Measurements from ENCODE around the gene HSP90AB1.
A peak's percentile ranks its signal among the peaks of the same experiment; 100 is the strongest.
"Not testable (repeated sequence)": the region's sequence is repeated elsewhere in the genome, so short reads cannot be mapped to it uniquely, and the experiment has no call there.

The HSP90AB1 gene

GRCh38 chr6:44222486-44223318 lies 24.2 kb upstream of the HSP90AB1 start:
- DNase-seq: peak; percentile 61

DNA sequence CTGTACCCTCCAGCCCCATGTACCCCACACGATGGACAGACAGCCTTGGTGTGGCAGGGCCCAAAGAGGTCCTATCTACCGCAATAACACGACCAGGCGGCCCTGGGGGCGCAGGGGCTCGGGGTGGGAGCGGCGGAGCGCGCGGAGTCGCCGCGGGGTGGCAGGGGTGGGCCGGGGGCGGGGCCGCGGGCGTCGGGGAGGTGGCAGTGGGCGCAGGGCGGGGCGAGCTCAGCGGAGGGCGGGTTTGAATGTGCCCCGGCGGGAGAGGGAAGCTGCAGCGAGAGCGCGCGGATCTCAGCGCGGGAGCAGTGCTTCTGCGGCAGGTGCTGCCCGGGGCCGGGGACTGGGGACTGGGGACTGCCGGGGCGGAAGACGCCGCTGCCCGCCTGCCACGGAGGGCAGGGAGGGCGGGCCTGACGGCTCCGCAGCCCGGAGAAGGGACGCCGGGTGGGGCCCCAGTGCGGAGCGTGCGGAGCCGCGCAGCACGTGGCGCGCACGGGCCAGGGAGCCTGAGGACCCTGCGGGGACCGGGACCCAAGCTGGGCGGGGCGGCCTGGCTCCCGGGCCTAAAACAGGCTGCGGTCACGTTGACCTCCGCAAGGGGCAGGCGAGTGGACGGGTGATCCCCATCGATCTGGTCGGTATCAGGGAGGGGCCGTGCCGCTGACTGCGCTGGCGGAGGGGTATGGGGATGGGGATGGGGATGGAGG lies 23.4 kb upstream of the HSP90AB1 start, which contains the start of gene SLC29A1:
Gene SLC29A1 (plus strand): TSS at position 277 of the 710 bp plus-strand sequence. CDS start 3,719 bp downstream, outside the sequence.
- peak; percentile 81 for DNase-seq

- peak; percentile 62 for DNase-seq
Observed at GRCh38 chr6:44224029-44224964, 22.6 kb upstream of the HSP90AB1 start.

GRCh38 chr6:44224965-44225305 lies 22.0 kb upstream of the HSP90AB1 start:
- no peak for DNase-seq

DNA sequence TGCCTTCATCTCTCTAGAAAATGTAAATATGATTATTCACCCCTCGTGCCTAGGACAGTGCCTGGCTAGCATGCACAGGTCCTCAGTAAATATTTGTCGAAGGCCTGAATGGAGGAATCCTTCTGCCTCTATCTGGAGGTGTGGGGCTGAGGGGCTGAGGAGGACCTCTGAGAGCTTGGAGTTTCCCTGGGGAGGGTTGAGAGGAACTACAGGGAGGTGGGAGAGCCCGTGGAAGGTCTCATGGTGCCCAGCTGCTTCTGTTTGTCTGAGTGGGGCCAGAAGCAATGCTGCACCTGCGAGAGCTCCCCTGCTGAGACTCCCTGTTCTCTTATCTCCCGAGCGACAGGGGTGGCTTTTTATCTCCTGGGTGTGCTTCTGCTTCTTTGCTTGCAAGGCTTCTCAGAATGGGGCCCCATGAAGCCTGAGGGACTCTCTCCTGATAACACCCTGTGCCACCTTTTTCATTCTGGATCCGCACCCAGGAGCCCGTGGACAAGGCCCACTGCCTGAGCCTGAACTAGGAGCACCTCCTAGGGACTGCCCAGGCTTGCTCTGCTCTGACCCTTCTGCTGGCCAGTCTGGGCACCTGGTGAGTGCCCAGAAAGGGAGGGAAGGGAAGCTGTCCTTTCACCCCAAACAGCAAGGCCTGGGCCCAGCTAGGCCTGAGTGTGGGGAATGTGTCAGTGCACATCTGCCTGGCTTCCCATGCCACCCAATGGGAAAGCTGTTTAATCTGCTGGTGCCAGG lies 21.1 kb upstream of the HSP90AB1 start:
- DNase-seq: peak; percentile 47

- DNase-seq: peak; percentile 21
Observed at GRCh38 chr6:44226368-44227147, 20.3 kb upstream of the HSP90AB1 start.

DNA sequence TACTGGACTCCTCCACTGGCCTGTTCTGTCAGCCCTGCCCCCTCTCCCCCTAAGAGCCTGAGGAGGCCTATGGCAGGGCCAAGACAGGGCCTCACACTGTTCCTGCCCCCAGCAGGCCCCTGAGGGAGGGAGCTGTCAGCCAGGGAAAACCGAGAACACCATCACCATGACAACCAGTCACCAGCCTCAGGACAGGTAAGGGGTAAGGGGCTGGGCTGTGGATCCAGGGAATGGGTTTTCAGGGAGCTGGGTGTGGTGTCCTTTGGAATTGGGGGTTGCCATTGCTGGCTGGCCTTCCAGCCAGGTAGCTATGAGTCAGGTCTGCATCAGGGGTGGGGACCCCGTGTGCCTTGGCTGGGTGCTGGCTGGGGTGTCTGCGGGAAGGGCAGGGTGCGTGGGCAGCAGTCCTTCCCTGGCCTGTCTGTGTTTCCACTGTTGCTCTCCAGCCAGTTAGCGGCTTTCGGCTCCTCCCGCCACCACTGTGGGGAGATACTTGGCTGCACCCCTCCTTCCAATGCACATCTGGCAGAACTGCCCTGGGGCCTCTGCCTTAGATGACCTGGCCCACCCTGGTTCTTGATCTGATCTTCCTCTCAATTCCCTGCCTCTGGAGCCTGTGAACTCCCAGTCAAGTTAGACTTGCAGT lies 19.6 kb upstream of the HSP90AB1 start:
- DNase-seq: no peak

DNA sequence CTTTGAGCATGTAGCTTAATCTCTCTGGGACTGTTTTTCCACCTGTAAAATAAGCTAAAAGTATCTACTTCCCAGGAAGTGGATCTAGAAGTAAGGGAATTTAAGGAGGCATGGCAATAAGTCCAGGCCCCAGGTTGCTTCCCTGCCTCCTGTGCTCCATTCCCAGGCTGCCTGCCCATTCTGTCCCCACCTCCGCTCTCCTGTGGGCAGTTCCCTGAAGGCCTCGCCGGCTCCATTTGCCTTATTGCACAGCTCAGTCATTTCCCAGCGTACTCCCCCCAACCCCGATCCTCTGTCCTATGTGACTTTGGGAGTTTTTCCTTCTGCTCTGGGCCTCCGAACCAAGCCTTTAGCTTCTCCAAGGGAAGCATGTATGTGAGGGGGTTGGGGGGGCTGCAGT lies 18.9 kb upstream of the HSP90AB1 start:
- no peak for DNase-seq

GRCh38 chr6:44228433-44228832 lies 18.5 kb upstream of the HSP90AB1 start:
- DNase-seq: no peak

DNA sequence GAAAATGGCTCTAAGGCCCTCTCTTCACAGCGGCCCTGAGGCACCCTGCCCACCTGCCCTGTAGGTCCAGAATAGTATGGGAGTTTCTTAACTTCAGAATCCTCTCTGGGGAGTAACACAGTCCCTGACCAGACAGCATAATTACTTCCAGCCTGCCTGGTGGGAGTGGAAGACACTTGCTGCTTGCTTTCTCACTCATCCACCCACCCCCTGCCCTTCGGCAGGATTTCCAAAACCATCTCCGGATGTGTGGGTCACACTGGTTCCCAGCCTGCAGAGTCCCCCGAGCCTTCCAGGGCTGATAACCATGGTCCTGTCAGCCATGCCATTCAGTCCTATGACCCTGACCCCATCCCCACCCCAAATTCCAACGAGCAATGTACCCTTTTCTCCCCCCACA lies 18.1 kb upstream of the HSP90AB1 start:
- no peak for DNase-seq

- DNase-seq: no peak
Observed at GRCh38 chr6:44229376-44230033, 17.4 kb upstream of the HSP90AB1 start.

DNA sequence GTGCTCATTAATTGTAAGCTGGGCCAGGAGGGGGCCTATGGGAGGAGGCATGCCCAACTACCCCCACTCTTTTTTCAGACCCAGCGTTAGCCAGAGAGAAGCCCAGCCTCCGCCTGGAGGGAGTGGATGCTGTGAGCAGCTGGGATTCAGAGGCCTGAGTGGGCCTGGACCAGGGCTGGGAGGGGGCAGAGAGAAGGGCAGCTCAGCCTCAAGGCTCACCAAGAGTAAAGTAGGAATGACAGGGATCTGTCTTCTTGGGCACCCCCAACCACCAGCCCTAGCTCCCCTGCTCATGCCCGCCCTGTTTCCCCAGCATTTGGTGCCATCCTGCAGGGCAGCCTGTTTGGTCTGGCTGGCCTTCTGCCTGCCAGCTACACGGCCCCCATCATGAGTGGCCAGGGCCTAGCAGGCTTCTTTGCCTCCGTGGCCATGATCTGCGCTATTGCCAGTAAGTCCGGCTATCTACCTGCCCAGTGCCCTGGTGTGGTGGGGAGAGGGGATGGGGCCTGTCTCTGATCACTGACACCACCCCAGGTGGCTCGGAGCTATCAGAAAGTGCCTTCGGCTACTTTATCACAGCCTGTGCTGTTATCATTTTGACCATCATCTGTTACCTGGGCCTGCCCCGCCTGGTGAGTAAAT lies 16.7 kb upstream of the HSP90AB1 start:
- DNase-seq: no peak

DNA sequence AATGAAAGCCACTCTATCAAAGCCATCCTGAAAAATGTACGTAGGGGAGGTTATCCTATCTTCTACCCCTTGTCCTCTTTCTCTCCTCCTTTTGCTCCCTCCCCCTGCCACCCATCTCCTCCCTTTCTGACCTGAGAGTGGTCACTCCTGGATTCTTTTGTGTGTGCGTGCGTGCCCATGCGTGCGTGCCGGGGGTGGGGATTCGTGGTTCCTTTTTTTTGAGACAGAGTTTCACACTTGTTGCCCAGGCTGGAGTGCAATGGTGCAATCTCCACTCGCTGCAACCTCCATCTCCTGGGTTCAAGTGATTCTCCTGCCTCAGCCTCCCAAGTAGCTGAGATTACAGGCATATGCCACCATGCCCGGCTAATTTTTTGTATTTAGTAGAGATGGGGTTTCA lies 15.5 kb upstream of the HSP90AB1 start:
- not testable (repeated sequence) for DNase-seq

DNA sequence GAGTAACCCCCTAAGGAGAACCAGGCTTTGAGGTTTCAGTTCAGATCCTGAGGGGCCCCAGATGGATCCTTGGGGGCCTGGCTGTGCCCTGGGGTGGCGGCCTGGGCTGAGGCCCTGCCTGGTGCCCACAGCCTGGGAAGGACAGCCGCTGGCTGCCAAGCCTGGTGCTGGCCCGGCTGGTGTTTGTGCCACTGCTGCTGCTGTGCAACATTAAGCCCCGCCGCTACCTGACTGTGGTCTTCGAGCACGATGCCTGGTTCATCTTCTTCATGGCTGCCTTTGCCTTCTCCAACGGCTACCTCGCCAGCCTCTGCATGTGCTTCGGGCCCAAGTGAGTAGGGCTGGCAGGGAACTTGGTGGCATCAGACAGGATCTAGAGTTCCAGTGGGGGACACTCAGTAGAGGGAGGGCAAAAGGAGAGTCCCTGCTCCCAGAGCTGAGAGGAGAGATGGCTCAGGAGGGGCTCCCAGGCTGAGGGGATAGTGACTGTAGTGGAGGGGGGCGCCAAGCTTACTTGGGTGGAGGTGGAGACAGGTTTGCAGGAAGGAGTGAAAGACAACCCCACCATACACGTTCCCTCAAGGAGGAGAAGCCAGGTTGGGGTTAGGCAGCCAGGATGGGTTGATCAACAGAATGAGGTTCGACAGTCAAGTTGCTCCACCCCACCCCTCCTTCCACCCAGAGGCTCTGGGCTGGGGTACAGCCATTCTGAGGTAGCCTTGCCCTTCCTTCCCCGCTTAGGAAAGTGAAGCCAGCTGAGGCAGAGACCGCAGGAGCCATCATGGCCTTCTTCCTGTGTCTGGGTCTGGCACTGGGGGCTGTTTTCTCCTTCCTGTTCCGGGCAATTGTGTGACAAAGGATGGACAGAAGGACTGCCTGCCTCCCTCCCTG lies 14.0 kb upstream of the HSP90AB1 start:
- DNase-seq: no peak

- no peak for DNase-seq
Observed at GRCh38 chr6:44233567-44234100, 13.3 kb upstream of the HSP90AB1 start.

GRCh38 chr6:44234101-44235025 lies 12.5 kb upstream of the HSP90AB1 start:
- DNase-seq: peak; percentile 71

DNA sequence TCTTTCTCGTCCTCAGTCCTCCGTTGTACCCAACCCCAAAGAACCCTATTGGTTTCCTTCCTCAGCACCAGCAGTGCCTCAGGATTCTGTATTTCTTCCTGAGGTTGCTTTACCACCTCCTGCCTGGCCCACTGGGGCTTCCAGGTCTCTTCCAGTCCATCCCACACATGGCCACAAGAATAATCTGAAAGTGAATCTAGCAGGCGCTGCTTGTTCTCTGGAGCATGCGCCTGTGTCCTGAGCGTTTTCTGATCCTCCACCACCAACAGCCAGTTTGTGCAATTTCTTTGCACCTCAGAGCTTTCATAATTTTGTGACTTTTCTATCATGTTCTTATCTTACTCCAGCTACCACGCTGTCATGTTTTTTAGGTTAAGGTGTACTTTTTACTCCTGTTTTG lies 11.6 kb upstream of the HSP90AB1 start:
- DNase-seq: no peak

Measured in NCI-H1092 treated with DMSO at 0.1 percent for 48 hours (cell line).